ENCODE data around the gene TTC16. TPM values are rescaled to one million over a fixed set of nuclear protein-coding genes. Genes with fewer than 3 reads are reported as not detected.

TTC16 gene
- total and polyA plus RNA-seq, 2 of the 8 experiments (the other 6 are each of a cell fraction or from before 2014, with no cell fraction given) = 0.03 TPM; not detected in 1

DNA sequence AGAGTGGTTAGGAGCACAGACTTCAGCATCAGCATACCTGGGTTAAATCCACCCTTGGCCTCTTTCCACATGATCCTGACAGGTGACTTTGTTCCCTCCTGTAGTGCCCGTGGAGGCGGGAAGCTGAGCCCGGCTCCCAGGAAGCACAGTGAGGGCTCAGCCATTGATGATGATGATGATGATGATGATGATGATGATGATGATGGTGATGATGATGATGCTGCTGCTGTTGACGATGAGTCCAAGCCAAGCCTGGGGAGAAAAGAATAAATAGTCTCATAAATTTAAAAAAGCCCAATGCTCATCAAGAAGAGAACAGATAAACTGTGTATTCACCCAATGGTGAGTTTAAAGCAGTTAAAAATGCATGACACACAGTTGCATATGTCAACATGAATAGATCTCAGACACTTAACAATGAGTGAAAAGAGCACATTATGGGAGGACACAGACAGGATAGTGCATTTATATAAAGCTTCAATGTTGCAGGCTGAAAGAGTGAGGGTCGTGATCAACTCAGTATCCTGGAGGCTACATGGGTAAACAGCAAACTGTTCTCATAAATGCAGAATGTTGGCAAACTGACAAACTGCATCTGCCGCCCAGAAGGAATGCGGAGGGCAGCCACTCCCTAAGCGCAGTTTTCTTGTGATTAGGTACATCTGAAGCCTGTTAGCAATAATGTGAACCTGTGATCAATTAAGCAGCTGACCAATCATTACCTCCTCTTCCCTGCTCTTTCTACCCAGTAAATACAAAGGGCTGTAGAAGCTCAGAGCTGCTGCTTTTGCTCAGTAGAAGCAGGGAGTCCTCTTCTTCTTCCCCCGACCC, 20.8 kb upstream of the TTC16 start:
- no peaks in the 10 kb centered on the region for H3K79me1 ChIP-seq (ENCODE audit: low read depth, low read length)
- TF ChIP-seq TAF7 (optimal IDR thresholded peaks at IDR 0.05; ENCODE audit: borderline replicate concordance, low read depth, low read length) (no peak), RBBP5 (IDR thresholded peaks at IDR 0.05; ENCODE audit: borderline replicate concordance, low read depth, low read length) (no peak), POLR2AphosphoS5 (IDR thresholded peaks at IDR 0.05; ENCODE audit: low read depth, low read length) (no peak), EP300 (IDR thresholded peaks at IDR 0.05; ENCODE audit: borderline replicate concordance in 1 of 2, low read depth in 2 of 2, low read length in 2 of 2) (no peak), SUZ12 (IDR thresholded peaks at IDR 0.05; ENCODE audit: low read length) (no peak), GTF2F1 (IDR thresholded peaks at IDR 0.05; ENCODE audit: borderline replicate concordance, low read depth, low read length) (no peak), TEAD4 (IDR thresholded peaks at IDR 0.05; ENCODE audit: low read depth, low read length) (no peak), RAD21 (IDR thresholded peaks at IDR 0.05 in 1 of 2, conservative IDR thresholded peaks at IDR 0.05 in 1 of 2; ENCODE audit: low read depth in 2 of 2, low read length in 2 of 2) (no peak), BACH1 (IDR thresholded peaks at IDR 0.05; ENCODE audit: low read length) (no peak)
- TF ChIP-seq, protein P1, sequence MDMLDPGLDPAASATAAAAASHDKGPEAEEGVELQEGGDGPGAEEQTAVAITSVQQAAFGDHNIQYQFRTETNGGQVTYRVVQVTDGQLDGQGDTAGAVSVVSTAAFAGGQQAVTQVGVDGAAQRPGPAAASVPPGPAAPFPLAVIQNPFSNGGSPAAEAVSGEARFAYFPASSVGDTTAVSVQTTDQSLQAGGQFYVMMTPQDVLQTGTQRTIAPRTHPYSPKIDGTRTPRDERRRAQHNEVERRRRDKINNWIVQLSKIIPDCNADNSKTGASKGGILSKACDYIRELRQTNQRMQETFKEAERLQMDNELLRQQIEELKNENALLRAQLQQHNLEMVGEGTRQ (IDR thresholded peaks at IDR 0.05; ENCODE audit: low read length) = no peak

More for the DNA sequence above, 20.8 kb upstream of the TTC16 start:
- DNase-seq (ENCODE audit: low read depth in 1 of 2, low spot score in 2 of 2) (no peak), FAIRE-seq (no peak)
- Histone ChIP-seq H4K5ac (ENCODE audit: insufficient read length, low read depth, low read length) (no peak overlapping the region), H4K91ac (replicated peaks; ENCODE audit: insufficient read length, low read length) (no peak overlapping the region), H3K4me2 (ENCODE audit: insufficient read depth in 1 of 2, low read depth in 2 of 2, low read length in 2 of 2) (no peak overlapping the region), H3K4me3 (ENCODE audit: extremely low read depth in 1 of 4, insufficient read depth in 2 of 4, low read depth in 3 of 4, low read length in 4 of 4) (no peak overlapping the region), H4K20me1 (replicated peaks in 1 of 2; ENCODE audit: control insufficient read depth in 1 of 2, insufficient read depth in 2 of 2, low read length in 2 of 2) (no peaks in the 10 kb centered on the region), H3K4ac (replicated peaks; ENCODE audit: insufficient read length, low read depth, low read length) (no peak overlapping the region), H3K23me2 (ENCODE audit: low read depth, low read length) (0 out of 2 replicates have a peak, but pooled peaks cover 1% of the 10 kb centered on the region), H2AFZ (ENCODE audit: low read length) (no peak overlapping the region), H3K27me3 (replicated peaks in 1 of 4; ENCODE audit: control insufficient read depth in 3 of 4, extremely low read depth in 1 of 4, insufficient read depth in 3 of 4, low read length in 3 of 4) (no peaks in the 10 kb centered on the region), H4K8ac (ENCODE audit: extremely low read depth, insufficient read depth, low read length) (no peak overlapping the region), H3K9ac (replicated peaks in 1 of 4; ENCODE audit: extremely low read depth in 1 of 4, low read depth in 3 of 4, low read length in 3 of 4) (no peak overlapping the region), H3K23ac (ENCODE audit: insufficient read length) (no peak overlapping the region), H3K56ac (replicated peaks; ENCODE audit: insufficient read length, low read depth, low read length) (no peak overlapping the region), H2BK12ac (ENCODE audit: low read depth, low read length) (no peak overlapping the region), H3K18ac (ENCODE audit: extremely low read depth, low read length) (no peak overlapping the region), H2BK5ac (ENCODE audit: low read depth, low read length) (no peak overlapping the region), H3K36me3 (ENCODE audit: control insufficient read depth in 2 of 4, insufficient read depth in 4 of 4, low read length in 3 of 4) (no peaks in the 10 kb centered on the region; a peak in 1 of 8 replicates), H2BK20ac (ENCODE audit: low read length) (no peak overlapping the region), H3K14ac (ENCODE audit: insufficient read length) (no peak overlapping the region), H3K79me2 (ENCODE audit: control insufficient read depth in 1 of 2, insufficient read depth in 2 of 2, low read length in 2 of 2) (no peaks in the 10 kb centered on the region), H2AK5ac (ENCODE audit: low read depth, low read length) (no peak overlapping the region), H2BK15ac (ENCODE audit: low read length) (no peak overlapping the region), H3K4me1 (replicated peaks in 1 of 4; ENCODE audit: control insufficient read depth in 3 of 4, insufficient read depth in 4 of 4, low read length in 3 of 4) (no peaks in the 10 kb centered on the region), H2BK120ac (replicated peaks; ENCODE audit: low read depth, low read length) (no peak overlapping the region), H3K9me3 (ENCODE audit: insufficient read depth in 2 of 2, low read depth in 1 of 2, low read length in 1 of 2) (no peaks in the 10 kb centered on the region), H3K27ac (ENCODE audit: low read depth, low read length) (no peak overlapping the region)
- CTCF ChIA-PET (ENCODE audit: partially characterized antibody) = interaction anchor here (1.1 to 2.0 kb wide), 3 partner anchors 10 to 105 kb away, joined by 3 to 5 read pairs (median 3); no protein-coding TSS in a partner anchor
- 90% methylated on average over 9 of the region's 9 CpGs; no CpG with 5 or more reads in 1 of the 2 experiments for WGBS, 2 experiments (ENCODE audit: extremely low coverage in 1 of 2, insufficient coverage in 1 of 2, insufficient read length in 1 of 2, insufficient replicate concordance in 2 of 2, low coverage in 1 of 2, low lambda C conversion rate in 2 of 2, missing lambda C conversion rate in 1 of 2)
- POLR2A ChIA-PET (ENCODE audit: partially characterized antibody) = interaction anchor here (1.0 kb wide), 1 partner anchor 29 kb away, joined by 3 read pairs; no protein-coding TSS in a partner anchor
